Muscle of arm (tissue), 14 donors: ENCODE measurements around the gene WDR43. TPM values are rescaled to one million over a fixed set of nuclear protein-coding genes. Genes with fewer than 3 reads are reported as not detected.
A peak's percentile ranks its signal among the peaks of the same experiment; 100 is the strongest.

Experiments
- DNase-seq: peaks from one replicate; pipeline ENCODE4 v3.0.0-alpha.2; 2013
- long read RNA-seq, 11 donors: transcript quantifications; one replicate each; lab custom pipeline, GENCODE V29; 2026
- polyA plus RNA-seq, 12 donors: library from polyadenylated mRNA; unstranded; fragments of 120-200 nt; gene quantifications; one replicate each; pipeline ENCODE4 v1.2.1, GENCODE V29; 2013; ENCODE audit not compliant: insufficient read length in 12 of 12

The WDR43 gene, protein sequence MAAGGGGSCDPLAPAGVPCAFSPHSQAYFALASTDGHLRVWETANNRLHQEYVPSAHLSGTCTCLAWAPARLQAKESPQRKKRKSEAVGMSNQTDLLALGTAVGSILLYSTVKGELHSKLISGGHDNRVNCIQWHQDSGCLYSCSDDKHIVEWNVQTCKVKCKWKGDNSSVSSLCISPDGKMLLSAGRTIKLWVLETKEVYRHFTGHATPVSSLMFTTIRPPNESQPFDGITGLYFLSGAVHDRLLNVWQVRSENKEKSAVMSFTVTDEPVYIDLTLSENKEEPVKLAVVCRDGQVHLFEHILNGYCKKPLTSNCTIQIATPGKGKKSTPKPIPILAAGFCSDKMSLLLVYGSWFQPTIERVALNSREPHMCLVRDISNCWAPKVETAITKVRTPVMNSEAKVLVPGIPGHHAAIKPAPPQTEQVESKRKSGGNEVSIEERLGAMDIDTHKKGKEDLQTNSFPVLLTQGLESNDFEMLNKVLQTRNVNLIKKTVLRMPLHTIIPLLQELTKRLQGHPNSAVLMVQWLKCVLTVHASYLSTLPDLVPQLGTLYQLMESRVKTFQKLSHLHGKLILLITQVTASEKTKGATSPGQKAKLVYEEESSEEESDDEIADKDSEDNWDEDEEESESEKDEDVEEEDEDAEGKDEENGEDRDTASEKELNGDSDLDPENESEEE
- polyA plus RNA-seq, result 10 to 100 TPM in 11 of 12 donors, not detected in 1; 21.3 to 50.5 (median 33.3) TPM
- long read RNA-seq, donor 1, partial matches to known transcripts, result 0 of 4 reads
- long read RNA-seq, donor 1, other reads (novel, unspliced or antisense), result 0 of 4 reads
- long read RNA-seq, donor 2, transcript WDR43-202 (18 exons, 3,533 nt), result major isoform, 7 of 7 reads
- long read RNA-seq, donor 2, partial matches to known transcripts, result 0 of 7 reads
- long read RNA-seq, donor 2, other reads (novel, unspliced or antisense), result 0 of 7 reads
- long read RNA-seq, donor 3, partial matches to known transcripts, result 0 of 4 reads
- long read RNA-seq, donor 3, other reads (novel, unspliced or antisense), result 0 of 4 reads
- long read RNA-seq, donor 4, partial matches to known transcripts, result 0 of 2 reads
- long read RNA-seq, donor 4, other reads (novel, unspliced or antisense), result 0 of 2 reads
- long read RNA-seq, donor 5, transcript WDR43-202 (18 exons, 3,533 nt), result major isoform, 7 of 21 reads
- long read RNA-seq, donor 5, partial matches to known transcripts, result 14 of 21 reads
- long read RNA-seq, donor 5, other reads (novel, unspliced or antisense), result 0 of 21 reads
- long read RNA-seq, donor 6, partial matches to known transcripts, result 6 of 8 reads
- long read RNA-seq, donor 6, other reads (novel, unspliced or antisense), result 0 of 8 reads
- long read RNA-seq, donor 7, result 0 reads
- long read RNA-seq, donor 8, transcript WDR43-202 (18 exons, 3,533 nt), result major isoform, 9 of 9 reads
- long read RNA-seq, donor 8, partial matches to known transcripts, result 0 of 9 reads
- long read RNA-seq, donor 8, other reads (novel, unspliced or antisense), result 0 of 9 reads
- long read RNA-seq, donor 9, partial matches to known transcripts, result 0 of 2 reads
- long read RNA-seq, donor 9, other reads (novel, unspliced or antisense), result 0 of 2 reads
- long read RNA-seq, donor 10, partial matches to known transcripts, result 0 of 4 reads
- long read RNA-seq, donor 10, other reads (novel, unspliced or antisense), result 0 of 4 reads
- long read RNA-seq, donor 11, transcript WDR43-202 (18 exons, 3,533 nt), result major isoform, 7 of 7 reads
- long read RNA-seq, donor 11, partial matches to known transcripts, result 0 of 7 reads
- long read RNA-seq, donor 11, other reads (novel, unspliced or antisense), result 0 of 7 reads

DNA sequence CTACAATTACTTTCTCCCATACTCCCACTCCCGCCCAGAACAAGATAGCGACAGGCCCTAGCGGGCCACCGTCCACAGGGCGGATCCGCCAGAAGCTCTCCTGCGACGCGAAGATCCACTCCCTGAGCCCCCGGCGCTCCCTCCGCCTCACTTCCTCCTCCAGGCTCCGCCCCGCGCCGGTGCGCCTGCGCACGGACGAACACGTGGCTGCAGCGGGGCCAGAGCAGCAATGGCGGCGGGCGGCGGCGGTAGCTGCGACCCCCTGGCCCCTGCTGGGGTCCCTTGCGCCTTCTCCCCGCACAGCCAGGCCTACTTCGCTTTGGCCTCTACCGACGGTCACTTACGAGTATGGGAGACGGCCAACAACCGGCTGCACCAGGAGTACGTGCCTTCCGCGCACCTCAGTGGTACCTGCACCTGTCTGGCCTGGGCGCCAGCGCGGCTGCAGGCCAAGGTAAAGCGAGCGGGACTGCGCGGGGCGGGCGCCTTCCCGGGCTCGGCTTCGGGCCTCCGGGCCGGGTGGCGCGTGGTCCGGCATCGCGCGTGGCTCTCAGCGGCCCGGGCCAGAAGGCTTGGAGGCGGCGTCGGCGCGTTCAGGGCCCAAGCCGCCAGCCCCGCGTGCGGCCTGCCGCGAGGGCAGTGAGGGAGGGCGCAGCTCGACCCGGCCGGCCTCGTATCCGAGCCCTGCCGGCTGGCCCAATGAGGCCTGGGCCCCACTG lies at the start of gene WDR43:
Gene WDR43, plus strand, starts transcription at position 198 of the 719 bp plus-strand sequence. Its CDS starts 32 bp downstream, at position 230.
- peak; percentile 97 for DNase-seq

DNA sequence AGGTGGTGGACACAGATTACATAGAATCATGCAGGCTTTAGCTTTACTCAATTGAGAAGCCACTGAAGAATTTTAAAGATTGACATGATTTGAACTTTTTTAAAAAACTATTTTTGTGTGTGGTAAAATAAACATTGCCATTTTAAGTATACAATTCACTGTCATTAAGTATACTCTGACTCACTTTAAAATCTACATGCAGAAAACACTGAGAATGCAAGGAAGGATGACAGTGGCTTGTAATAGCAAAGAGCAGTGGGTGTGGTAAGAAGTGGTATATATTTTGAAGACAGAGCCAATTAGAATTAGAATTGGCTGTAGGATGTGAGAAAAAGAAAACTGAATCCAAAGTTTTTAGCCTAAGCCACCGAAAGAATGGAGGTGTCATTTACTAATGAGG lies 39.3 kb upstream of the WDR43 start:
- DNase-seq, result no peak

DNA sequence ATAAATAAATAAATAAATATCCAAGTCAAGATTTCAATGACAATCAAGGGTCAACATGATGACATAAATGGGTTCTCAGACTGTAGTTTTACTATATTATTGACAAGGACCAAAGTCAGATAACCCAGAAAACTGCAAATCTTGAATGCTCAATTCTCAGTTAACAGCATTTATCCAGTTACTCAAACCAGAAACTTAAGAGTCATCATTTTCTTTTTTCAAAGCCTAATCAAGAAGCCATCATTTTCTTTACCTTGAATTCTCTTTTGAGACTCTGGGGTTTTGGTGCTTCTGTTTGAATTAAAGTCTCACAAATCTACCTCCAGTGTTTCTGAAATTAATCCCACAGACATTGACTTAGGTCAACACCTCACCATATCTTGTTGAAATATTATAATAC lies 38.5 kb upstream of the WDR43 start:
- DNase-seq, result no peak

DNA sequence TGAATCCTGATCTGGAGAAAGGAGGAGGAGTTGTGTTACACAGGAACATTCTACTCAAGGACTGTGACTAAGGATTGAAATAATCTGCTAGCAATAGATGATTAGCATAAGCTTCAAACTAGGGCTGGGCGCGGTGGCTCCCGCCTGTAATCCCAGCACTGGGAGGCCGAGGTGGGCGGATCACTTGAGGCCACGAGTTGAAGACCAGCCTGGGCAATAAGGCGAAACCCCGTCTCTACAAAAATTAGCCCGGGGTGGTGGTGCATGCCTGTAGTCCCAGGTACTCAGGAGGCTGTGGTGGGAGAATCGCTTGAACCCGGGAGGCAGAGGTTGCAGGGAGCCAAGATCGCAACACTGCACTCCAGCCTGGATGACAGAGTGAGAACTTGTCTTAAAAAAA lies 25.9 kb upstream of the WDR43 start:
- no peak for DNase-seq

DNA sequence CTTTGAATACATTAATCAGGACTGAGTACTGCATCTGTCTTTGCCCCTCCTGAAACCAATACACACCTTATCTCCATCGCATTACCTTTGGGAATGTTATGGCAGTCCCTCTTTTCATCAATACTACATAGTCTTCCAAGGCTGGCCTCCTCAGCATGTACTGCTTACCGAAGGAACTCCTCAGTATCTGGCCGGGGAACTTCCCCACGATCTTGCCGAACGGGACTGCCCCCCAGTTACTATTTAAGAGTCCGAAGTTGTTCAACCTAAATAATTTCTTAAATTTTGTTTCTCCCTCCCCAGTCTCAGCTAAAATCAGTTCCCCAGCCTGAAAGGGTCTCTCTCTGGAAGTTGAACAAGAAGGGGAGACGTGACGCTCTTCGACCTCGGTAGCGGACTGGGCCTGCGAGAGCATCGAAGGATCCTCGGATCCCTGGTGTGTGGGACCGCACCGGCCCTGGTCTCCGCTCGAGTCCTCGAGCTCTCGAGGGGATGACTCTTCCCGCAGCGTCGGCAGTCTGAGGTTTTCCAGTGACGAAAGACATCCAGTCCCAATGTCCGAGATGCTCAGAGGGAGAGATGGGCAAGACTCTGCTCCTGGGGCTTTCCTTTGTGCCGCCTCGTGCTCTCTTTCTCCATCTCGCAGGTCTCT lies 24.8 kb upstream of the WDR43 start:
- DNase-seq, result no peak

DNA sequence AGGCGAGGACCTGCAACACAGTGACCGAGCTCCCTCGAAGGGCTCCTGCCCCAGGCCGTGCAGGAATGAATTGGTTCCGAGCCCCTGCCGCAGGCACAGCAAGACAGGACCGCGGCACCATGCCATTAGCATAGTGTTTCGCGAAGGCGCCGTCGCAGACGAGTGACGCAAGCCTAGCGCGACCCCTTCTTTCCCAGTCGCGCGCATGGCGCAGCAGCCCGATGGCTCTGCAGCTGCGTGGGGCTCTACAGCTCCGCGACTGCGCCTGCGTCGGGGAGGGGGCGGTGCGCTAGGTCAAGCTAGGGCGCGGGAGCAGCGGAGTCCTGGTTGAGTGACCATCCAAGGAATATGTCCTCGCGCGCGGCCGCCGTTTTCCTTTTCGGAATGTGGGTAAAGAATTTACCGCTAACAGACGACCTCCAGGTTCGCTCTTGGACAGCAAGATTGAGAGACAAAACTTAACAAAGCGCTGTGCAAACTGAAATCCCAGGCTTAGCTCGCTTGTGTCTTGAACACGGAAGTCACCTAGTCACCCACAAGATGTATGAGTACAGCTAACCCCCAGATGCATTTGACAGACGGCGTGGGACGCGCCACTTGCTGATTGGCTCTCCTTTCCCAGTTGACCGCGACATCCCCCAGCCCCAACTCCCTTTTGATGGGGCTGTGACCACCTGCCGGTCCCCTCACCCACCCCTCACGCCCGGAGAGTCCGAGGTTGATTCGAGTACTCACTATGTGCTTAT lies 24.1 kb upstream of the WDR43 start, which contains the start of gene TRMT61B:
Gene TRMT61B, minus strand, starts transcription at position 164 of the 746 bp plus-strand sequence. Its CDS starts 32 bp downstream, at position 132.
- DNase-seq, result peak; percentile 98

DNA sequence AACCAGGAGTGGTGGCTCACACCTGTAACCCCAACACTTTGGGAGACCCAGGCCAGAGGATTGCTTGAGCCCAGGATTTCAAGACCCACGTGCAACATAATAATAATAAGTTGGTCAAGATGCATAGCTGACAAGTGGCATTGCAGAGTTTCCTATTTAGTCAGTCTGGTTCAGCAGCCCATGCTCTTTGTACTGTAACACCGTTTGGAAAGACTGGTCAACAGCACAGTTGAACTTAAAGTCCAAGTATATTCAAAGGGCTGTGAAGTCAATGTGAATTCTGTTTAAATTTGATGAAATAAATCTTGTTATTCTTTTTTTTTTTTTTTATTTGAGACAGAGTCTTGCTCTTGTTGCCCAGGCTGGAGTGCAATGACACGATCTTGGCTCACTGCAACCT lies 22.8 kb upstream of the WDR43 start:
- no peak for DNase-seq

DNA sequence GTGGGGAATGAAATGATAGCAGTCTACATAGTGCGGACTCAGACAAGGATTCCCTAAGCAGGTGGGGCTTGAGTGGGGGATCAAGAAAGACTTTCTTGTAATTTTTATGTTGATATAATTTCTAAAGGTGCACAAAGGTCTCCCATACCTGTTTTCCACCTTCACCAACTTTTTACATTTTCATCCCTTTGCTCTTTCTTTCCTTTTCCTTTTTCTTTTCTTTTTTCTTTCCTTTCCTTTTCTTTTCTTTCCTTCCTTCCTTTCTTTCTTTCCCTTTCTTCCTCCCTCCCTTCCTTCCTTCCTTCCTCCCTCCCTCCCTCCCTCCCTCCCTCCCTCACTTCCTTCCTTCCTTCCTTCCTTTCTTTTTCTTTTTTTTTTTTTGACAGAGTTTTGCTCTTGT lies 14.3 kb upstream of the WDR43 start:
- no peak for DNase-seq

DNA sequence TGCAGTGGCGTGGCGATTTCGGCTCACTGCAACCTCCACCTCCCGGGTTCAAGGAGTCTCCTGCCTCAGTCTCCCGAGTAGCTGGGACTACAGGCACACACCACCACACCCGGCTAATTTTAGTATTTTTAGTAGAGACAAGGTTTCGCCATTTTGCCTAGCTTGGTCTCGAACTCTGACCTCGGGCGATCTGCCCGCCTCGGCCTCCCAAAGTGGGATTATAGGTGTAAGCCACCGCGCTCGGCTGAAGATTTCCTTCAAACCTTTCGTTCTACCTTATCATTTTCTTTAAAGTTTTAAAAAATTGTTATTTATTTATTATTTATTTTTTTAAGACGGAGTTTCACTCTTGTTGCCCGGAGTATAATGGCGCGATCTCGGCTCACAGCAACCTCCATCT lies 979 bp upstream of the WDR43 start:
- DNase-seq, result no peak

DNA sequence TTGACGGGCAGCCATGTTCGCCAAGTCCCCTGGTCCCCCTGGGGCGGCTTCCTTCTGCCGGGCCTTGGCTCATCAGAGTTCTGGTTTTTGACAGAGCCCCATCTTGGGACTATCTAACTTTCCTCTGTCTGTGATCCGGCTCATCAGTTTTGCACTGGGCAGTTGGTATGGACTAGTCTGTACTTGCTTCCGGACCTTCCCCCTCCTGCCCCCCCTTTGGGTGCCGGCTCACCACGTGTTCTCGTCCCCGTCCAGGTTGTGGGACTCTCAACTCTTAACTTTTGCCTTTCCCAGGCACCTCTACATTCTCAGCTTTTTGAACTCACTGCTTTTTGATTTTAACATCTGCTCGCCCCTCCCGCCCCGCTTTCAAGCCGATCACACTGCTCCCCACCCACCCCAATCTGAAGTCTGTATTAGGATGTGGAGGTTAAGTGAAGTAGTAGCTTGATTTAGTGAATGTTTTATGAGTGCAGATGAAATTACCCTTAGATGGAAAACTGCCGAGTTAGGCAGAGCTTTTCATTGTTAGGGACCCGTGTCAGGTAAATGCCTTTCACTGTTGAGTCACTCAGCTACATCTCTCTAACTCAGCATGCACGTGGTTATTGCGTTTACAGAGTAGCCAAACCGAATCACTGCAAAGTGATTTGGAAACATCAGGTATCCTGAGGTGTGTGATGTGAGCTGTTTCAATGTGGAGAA lies 874 bp downstream of the WDR43 start:
- peak; percentile 16 for DNase-seq

DNA sequence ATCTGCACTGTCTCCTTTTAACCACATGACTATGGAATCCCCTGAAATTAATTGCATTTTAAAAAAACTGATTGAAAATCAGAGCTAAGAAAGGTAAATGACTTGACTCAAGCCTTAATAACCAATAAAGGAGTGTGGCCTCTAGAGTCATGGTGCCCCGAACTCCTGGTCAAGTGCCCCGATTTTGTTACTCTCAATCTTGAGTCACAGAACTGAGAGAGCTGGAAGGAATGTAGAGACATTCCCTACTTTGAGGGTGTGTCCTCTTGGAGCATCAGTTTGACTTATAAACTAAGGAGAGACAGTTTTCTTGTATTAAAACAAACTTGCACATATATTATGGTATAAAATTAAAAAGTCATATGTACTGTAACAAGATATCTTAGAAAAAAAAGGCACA lies 2.4 kb downstream of the WDR43 start:
- DNase-seq, result no peak

DNA sequence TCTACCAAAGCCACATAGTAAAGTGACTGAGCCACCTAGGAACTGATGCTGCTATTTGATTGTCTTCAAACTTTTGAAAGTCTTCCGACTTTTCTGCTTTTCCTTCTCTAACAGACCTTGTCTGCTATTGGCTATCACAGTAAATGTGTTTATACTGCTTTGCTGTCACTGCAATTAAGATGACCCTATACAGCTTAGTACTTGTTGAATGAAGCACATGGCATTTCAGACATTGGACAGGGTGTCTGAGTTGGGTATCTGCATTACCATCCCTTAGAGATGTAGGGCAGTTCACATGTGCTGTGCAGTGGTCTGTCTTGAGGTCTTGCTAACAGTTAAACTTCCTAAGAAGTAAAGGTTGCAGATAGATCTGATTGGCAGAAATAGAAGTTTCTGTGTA lies 3.6 kb downstream of the WDR43 start:
- no peak for DNase-seq

DNA sequence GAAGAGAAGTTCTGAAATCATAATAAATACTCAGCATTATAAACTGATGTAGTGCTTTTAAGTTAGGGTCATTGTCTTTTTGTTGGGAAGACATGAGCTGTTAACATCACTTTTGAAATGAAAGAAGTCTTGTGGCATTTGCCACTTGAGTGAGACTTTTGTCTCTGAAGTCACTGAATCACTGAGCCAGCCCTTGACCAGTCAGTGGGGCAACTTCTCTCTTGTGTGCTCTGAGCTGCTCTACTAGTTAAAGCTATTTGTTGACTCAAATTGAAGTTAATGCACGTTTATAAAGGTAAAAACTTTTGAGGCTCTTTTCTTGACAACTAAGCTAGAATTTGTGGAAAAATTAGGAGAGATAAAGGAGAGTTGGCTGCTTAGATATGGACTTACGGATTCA lies 6.7 kb downstream of the WDR43 start:
- DNase-seq, result no peak

DNA sequence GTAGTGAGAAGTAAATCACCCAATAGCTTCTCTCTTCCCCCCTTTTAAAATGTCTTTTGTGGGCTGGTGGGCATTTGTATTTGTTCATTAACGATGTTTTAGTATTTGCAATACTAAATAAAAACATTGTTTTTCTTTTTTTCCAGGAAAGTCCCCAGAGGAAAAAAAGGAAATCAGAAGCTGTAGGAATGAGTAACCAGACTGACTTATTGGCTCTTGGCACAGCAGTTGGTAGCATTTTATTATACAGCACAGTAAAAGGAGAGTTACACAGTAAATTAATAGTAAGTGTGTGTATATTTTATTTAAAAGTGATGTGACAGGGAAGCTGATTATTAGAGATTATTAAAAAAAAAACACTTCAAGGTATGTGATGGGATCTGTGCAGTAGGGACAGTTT lies 7.4 kb downstream of the WDR43 start:
- DNase-seq, result no peak

DNA sequence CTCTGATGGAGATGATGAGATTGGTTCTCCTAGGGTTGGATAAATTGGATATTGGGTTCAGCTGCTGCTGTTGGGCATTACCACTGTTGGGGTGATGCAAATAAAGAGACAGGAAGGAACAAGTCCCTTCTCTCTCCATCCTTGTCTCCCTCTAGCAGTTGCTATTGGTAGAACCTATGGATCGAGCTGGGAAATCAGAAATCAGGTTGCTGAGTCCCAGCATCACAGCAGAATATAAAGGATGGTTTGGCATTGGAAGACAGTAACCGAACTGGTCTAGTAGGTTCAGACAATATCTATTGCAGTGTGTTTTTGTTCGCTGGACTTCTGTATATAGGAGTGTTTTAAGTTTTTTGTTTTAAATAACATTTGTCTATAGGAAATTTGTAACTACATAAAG lies 8.1 kb downstream of the WDR43 start:
- no peak for DNase-seq

DNA sequence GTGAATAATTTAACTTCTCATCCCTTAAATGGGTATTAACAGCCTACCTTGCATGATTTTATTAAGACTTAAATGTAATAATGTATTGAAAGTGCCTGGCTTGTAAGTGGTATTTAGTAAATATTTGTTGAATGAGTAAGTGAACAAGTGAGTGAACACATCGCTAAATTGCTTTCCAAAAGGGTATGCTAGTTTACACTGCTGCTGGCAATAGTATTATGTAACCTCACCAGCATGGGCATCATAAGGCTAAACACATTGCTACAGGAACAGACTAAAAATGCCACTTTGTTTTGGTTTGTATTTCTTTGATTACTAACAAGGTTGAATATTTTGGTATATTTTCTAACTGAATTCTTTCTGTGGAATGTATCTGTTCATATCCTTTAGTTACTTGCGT lies 9.8 kb downstream of the WDR43 start:
- no peak for DNase-seq

DNA sequence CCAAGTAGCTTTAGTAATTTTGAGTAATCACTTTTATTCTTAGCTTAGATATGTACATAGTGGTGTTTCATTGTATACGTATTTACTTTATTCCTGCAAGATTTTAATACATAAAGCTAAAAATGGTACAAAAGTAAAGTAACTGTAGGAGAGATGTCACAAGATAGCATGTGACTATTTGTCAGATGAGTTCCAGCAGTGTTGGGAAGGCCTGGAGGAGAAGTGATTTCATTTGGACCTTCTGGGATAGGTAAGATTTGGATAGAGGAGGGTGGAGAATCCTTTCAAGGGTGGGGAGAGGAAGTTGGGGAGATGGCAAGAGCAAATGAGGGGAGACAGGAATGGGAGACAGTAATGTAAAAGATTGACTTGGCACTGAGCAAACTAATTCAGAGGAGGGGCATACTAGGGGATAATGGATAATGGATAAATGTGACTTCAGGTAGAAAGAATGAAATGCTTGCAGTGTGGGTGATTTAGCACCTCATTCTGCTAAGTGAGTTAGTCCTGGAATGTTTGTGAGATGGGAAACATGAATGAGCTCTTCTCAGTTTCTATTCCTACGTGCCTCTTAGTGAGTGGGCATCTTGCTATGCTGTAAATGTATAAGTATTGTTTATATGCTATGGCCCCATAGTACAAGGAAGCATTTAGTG lies 10.5 kb downstream of the WDR43 start:
- no peak for DNase-seq

DNA sequence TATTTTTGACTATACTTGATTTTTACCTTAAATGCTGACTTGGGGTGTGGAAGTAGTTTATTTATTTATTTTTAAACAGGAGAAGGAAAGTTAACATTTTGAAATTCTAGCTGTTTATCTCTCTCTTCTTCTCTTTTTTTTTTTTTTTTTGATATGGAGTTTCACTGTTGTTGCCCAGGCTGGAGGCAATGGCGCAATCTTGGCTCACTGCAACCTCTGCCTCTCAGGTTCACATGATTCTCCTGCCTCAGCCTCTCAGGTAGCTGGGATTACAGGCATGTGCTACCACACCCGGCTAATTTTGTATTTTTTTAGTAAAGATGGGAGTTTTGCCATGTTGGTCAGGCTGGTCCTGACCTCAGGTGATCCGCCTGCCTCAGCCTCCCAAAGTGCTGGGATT lies 11.1 kb downstream of the WDR43 start:
- DNase-seq, result no peak
